GM10248 (cell line): ENCODE data around the gene MYL5.
"Not testable (repeated sequence)": the region's sequence is repeated elsewhere in the genome, so short reads cannot be mapped to it uniquely, and the experiment has no call there.

ENCODE experiments used
- CTCF ChIA-PET: fragments of 300-600 bp; sonication (Branson Sonifier 250); formaldehyde crosslinking; extraction: SDS; loops from one replicate; lab custom pipeline; 2021; ENCODE audit warnings: antibody characterized with exemption; lab: Yijun Ruan, JAX
- POLR2A ChIA-PET: fragments of 350-650 bp; sonication (Branson Sonifier 250); formaldehyde crosslinking; extraction: SDS; loops from one replicate; lab custom pipeline; 2020; ENCODE audit warnings: antibody characterized with exemption; lab: Yijun Ruan, JAX
- DNase-seq: peaks from one replicate; pipeline ENCODE4 v3.0.0; 2012; ENCODE audit errors: extremely low spot score
- CTCF ChIP-seq: IDR thresholded peaks from 2 replicates; pipeline ENCODE4 v1.5.1; 2012; ENCODE audit warnings: mild to moderate bottlenecking, low read depth; ENCODE audit errors: extremely low read depth, missing control alignments, control extremely low read depth

Gene MYL5

GRCh38 chr4:664713-665231, 9.6 kb upstream of the MYL5 start:
- ChIA-PET CTCF (interaction anchor here (1.0 to 3.2 kb wide), 4 partner anchors 10 to 421 kb away, joined by 3 to 22 read pairs (median 4); partner anchors contain the start of genes ATP5ME and MYL5), POLR2A (no interaction called here)
- no peak for DNase-seq
- no peak for TF ChIP-seq CTCF

GRCh38 chr4:665381-665750, 9.0 kb upstream of the MYL5 start:
- no peak for DNase-seq
- ChIA-PET CTCF (interaction anchor here (1.0 to 3.2 kb wide), 3 partner anchors 10 to 422 kb away, joined by 3 to 22 read pairs (median 3); partner anchors contain the start of genes ATP5ME and MYL5), POLR2A (no interaction called here)
- no peak for TF ChIP-seq CTCF

GRCh38 chr4:665751-666435, 8.4 kb upstream of the MYL5 start:
- ChIA-PET POLR2A (no interaction called here), CTCF (interaction anchor here (1.2 to 3.2 kb wide), 2 partner anchors 9 to 423 kb away, joined by 3 to 22 read pairs; partner anchors contain the start of genes ATP5ME and MYL5)
- no peak for TF ChIP-seq CTCF
- no peak for DNase-seq

- ChIA-PET CTCF (interaction anchor here (3.2 kb wide), 1 partner anchor 9 kb away, joined by 22 read pairs; the partner anchor contains the start of genes ATP5ME and MYL5), POLR2A (no interaction called here)
- no peak for DNase-seq
- no peak for TF ChIP-seq CTCF
Measured at GRCh38 chr4:666436-666810, 7.9 kb upstream of the MYL5 start.

GRCh38 chr4:666822-667544, 7.4 kb upstream of the MYL5 start:
- no peak for DNase-seq
- POLR2A ChIA-PET = interaction anchor here (0.6 kb wide), 1 partner anchor 161 kb away, joined by 4 read pairs; no protein-coding TSS in a partner anchor
- no peak for TF ChIP-seq CTCF
- CTCF ChIA-PET = no interaction called here

GRCh38 chr4:667545-667925, 6.8 kb upstream of the MYL5 start:
- no peak for DNase-seq
- TF ChIP-seq CTCF = no peak
- ChIA-PET POLR2A (interaction anchor here (0.6 kb wide), 1 partner anchor 162 kb away, joined by 4 read pairs; no protein-coding TSS in a partner anchor), CTCF (interaction anchor here (0.8 kb wide), 1 partner anchor 75 kb away, joined by 3 read pairs; no protein-coding TSS in a partner anchor)

- DNase-seq, POLR2A ChIA-PET: not testable (repeated sequence)
- CTCF ChIA-PET = interaction anchor here (0.8 kb wide), 1 partner anchor 74 kb away, joined by 3 read pairs; no protein-coding TSS in a partner anchor
Measured at GRCh38 chr4:668219-668618, 6.1 kb upstream of the MYL5 start.

- DNase-seq, CTCF ChIA-PET, POLR2A ChIA-PET: not testable (repeated sequence)
Measured at GRCh38 chr4:669806-670559, 4.4 kb upstream of the MYL5 start.
